HepG2 (cell line): ENCODE measurements around the gene C1orf141. TPM values are rescaled to one million over a fixed set of nuclear protein-coding genes. Genes with fewer than 3 reads are reported as not detected.

Experiments used
- ATF6 ChIP-seq: sonication (generic); formaldehyde crosslinking; conservative IDR thresholded peaks from 2 replicates; pipeline ENCODE4 v1.4.0; 2020; ENCODE audit warnings: missing genetic modification reagents
- FLYWCH1 ChIP-seq: sonication (generic); formaldehyde crosslinking; IDR thresholded peaks from 2 replicates; pipeline ENCODE4 v1.8.1; 2023; ENCODE audit warnings: mild to moderate bottlenecking, missing genetic modification reagents
- IKZF5 ChIP-seq: IDR thresholded peaks from 2 replicates; pipeline ENCODE4 v1.6.1; 2018; ENCODE audit warnings: missing genetic modification reagents, mild to moderate bottlenecking, missing compliant biosample characterization
- IRF2 ChIP-seq: IDR thresholded peaks from 2 replicates; pipeline ENCODE4 v1.6.1; 2018; ENCODE audit warnings: missing genetic modification reagents, missing compliant biosample characterization
- MXD4 ChIP-seq: IDR thresholded peaks from 2 replicates; pipeline ENCODE4 v1.6.1; 2016; ENCODE audit warnings: mild to moderate bottlenecking, missing biosample characterization, missing genetic modification reagents
- PHF21A ChIP-seq: sonication (generic); formaldehyde crosslinking; IDR thresholded peaks from 2 replicates; pipeline ENCODE4 v1.5.0; 2020; ENCODE audit warnings: mild to moderate bottlenecking, missing genetic modification reagents
- SKI ChIP-seq: fragments of 450-650 bp; IDR thresholded peaks from one replicate; pipeline ENCODE4 v1.6.1; 2018; ENCODE audit warnings: mild to moderate bottlenecking; ENCODE audit not compliant: partially characterized antibody
- SYNCRIP ChIP-seq: fragments of 200-400 bp; formaldehyde crosslinking; IDR thresholded peaks from 2 replicates; pipeline ENCODE4 v1.6.1; 2018; ENCODE audit warnings: mild to moderate bottlenecking, low read depth, low read length; ENCODE audit not compliant: insufficient read depth
- TMF1 ChIP-seq: sonication (generic); formaldehyde crosslinking; IDR thresholded peaks from 2 replicates; pipeline ENCODE4 v1.8.1; 2022; ENCODE audit warnings: low read depth, missing genetic modification reagents
- UBTF ChIP-seq: sonication (generic); formaldehyde crosslinking; IDR thresholded peaks from 2 replicates; pipeline ENCODE4 v1.4.0; 2020; ENCODE audit warnings: mild to moderate bottlenecking, missing genetic modification reagents
- ZFP36 ChIP-seq: fragments of 150-350 bp; IDR thresholded peaks from 2 replicates; pipeline ENCODE4 v1.6.1; 2018; ENCODE audit warnings: borderline replicate concordance, low read length, low read depth; ENCODE audit not compliant: partially characterized antibody
- ZNF256 ChIP-seq: sonication (generic); formaldehyde crosslinking; conservative IDR thresholded peaks from 2 replicates; pipeline ENCODE4 v1.4.0; 2020; ENCODE audit warnings: missing genetic modification reagents
- ZNF333 ChIP-seq: sonication (generic); formaldehyde crosslinking; IDR thresholded peaks from 2 replicates; pipeline ENCODE4 v1.4.0; 2020; ENCODE audit warnings: mild to moderate bottlenecking, missing genetic modification reagents, borderline replicate concordance
- ZNF614 ChIP-seq: IDR thresholded peaks from 2 replicates; pipeline ENCODE4 v1.6.1; 2018; ENCODE audit warnings: missing biosample characterization, missing genetic modification reagents, inconsistent platforms, borderline replicate concordance
- ZNF674 ChIP-seq: sonication (generic); formaldehyde crosslinking; IDR thresholded peaks from 2 replicates; pipeline ENCODE4 v1.5.0; 2020; ENCODE audit warnings: low read depth, mild to moderate bottlenecking, missing genetic modification reagents
- ZNF784 ChIP-seq: sonication (generic); formaldehyde crosslinking; IDR thresholded peaks from 2 replicates; pipeline ENCODE4 v1.5.1; 2020; ENCODE audit warnings: missing genetic modification reagents, mild to moderate bottlenecking, borderline replicate concordance
- polyA plus RNA-seq, 8 experiments: library from polyadenylated mRNA; depleted of rRNA in 3 of 8; stranded (reverse) in 7 of 8; unstranded in 1 of 8; fragments of >200 nt; fragmentation: Illumina TruSeq in 4 of 8; extraction: Trizol in 4 of 8; gene quantifications; 2 replicates each; pipeline versions ENCODE4 v1.2.1 to v1.2.3, GENCODE V29; 2011 to 2016; ENCODE audit warnings: low read depth in 4 of 8, missing spikeins in 1 of 8, mixed read lengths in 1 of 8; ENCODE audit not compliant: insufficient read depth in 1 of 8
- total RNA-seq, 5 experiments: library from RNA; depleted of rRNA; stranded (reverse); fragments of >200 nt; fragmentation: Illumina TruSeq; extraction: Trizol; gene quantifications; 2 replicates each; pipeline ENCODE4 v1.2.3, GENCODE V29; 2016; ENCODE audit warnings: low read depth in 1 of 5
- TF ChIP-seq, protein P1 (sequence below): sonication (generic); formaldehyde crosslinking; conservative IDR thresholded peaks from 2 replicates; pipeline ENCODE4 v1.5.0; 2020; ENCODE audit warnings: missing genetic modification reagents
- TF ChIP-seq, protein P2 (sequence below): IDR thresholded peaks from 2 replicates; pipeline ENCODE4 v1.6.1; 2016; ENCODE audit warnings: missing biosample characterization, missing genetic modification reagents, low read depth

Gene C1orf141
- total and polyA plus RNA-seq, 2 of the 13 experiments (the other 11 are each of a cell fraction or from before 2014, with no cell fraction given), result not detected

GRCh38 chr1:67053785-67054772 is 80.7 kb downstream of the C1orf141 start, which contains the start of gene SLC35D1 (continued):
- TF ChIP-seq FLYWCH1 (CRISPR knock-in tag) (no peak), ZNF333 (CRISPR knock-in tag) (0 out of 2 replicates have a peak, but pooled peaks have one; percentile 57), ZNF256 (no peak), ZNF614 (no peak; the same call in 1 of the 2 replicates), ZNF674 (CRISPR knock-in tag) (0 out of 2 replicates have a peak, but pooled peaks have one; percentile 31), ZFP36 (no peak), ATF6 (CRISPR knock-in tag) (no peak), IRF2 (CRISPR knock-in tag) (peak; percentile 77; the same call in 1 of the 2 replicates), SYNCRIP (no peak), ZNF784 (CRISPR knock-in tag) (peak; percentile 66; the same call in 1 of the 2 replicates), PHF21A (peak; percentile 94), UBTF (CRISPR knock-in tag) (peak; percentile 93), IKZF5 (CRISPR knock-in tag) (peak; percentile 50; the same call in 1 of the 2 replicates), TMF1 (no peak; the same call in 1 of the 2 replicates), SKI (peak; percentile 68), MXD4 (no peak; the same call in 1 of the 2 replicates)
- TF ChIP-seq, protein P1, sequence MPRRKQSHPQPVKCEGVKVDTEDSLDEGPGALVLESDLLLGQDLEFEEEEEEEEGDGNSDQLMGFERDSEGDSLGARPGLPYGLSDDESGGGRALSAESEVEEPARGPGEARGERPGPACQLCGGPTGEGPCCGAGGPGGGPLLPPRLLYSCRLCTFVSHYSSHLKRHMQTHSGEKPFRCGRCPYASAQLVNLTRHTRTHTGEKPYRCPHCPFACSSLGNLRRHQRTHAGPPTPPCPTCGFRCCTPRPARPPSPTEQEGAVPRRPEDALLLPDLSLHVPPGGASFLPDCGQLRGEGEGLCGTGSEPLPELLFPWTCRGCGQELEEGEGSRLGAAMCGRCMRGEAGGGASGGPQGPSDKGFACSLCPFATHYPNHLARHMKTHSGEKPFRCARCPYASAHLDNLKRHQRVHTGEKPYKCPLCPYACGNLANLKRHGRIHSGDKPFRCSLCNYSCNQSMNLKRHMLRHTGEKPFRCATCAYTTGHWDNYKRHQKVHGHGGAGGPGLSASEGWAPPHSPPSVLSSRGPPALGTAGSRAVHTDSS (CRISPR knock-in tag), result no peak
- TF ChIP-seq, protein P2, sequence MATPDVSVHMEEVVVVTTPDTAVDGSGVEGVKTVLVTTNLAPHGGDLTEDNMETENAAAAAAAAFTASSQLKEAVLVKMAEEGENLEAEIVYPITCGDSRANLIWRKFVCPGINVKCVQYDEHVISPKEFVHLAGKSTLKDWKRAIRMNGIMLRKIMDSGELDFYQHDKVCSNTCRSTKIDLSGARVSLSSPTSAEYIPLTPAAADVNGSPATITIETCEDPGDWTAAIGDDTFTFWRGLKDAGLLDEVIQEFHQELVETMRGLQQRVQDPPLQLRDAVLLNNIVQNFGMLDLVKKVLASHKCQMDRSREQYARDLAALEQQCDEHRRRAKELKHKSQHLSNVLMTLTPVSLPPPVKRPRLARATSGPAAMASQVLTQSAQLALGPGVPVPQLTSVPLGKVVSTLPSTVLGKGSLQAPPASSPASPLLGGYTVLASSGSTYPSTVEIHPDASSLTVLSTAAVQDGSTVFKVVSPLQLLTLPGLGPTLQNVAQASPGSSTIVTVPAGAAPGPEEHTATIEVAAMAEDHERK (CRISPR knock-in tag), result no peak
